Measurements from ENCODE around the gene AP2B1. TPM values are rescaled to one million over a fixed set of nuclear protein-coding genes. Genes with fewer than 3 reads are reported as not detected.

The AP2B1 gene
- total and polyA plus RNA-seq, 10 donors: 16.7 to 144 (median 90.7) TPM

DNA sequence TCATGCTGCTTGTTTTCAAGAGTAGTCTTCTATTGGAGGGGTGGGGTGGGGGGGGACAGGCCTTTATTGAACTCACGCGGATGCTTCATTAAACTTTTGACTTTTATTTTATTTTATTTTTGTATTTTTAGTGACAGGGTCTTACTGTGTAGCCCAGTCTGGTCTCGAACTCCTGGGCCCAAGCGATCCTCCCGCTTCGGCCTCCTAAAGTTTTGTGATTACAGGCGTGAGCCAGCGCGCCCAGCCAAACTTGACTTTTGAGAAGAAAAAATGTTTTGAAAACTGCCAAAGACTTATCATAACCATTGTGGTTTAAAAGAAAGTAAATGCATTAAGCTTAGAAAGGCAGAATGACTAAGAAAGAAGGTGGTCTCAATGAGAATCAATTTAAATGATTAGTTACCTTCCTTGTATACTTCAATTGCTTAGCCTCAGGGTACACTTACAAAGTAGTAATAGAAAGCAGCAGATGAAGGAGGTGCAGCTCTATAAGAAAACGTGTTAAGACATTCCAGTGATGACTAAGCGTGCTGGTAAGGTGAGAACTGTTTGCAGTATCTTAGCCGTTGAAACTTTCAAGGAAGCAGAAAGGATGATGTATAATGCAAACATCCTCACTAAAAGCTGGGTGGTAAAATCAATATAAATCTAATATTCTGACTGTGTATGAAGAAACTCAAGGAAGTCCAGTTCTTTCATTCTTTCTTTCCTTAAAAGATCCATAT is 1.2 kb downstream of the AP2B1 start:
- Histone ChIP-seq H3K9me3 (no peaks in the 10 kb centered on the region), H3K27me3 (replicated peaks in 1 of 7) (no peaks in the 10 kb centered on the region), H3K4me3 (peak overlapping the region; percentile 53 to 81 (median 65)), H3K4me1 (peaks cover 14 to 66% (median 35%) of the 10 kb centered on the region in 6 donors), H3K36me3 (peaks cover 0 to 10% (median 0%) of the 10 kb centered on the region in 6 donors), H3K27ac (peak overlapping the region in 3 of 8 donors; percentile 29 to 97 (median 97))
- 64 to 70% (median 69%) methylated on average over 12 of the region's 12 CpGs for WGBS, 5 donors
- intact Hi-C loops (cut with DNase I; ENCODE audit: low total_unique reads): no loop called here
- DNase-seq: no peak
- TF ChIP-seq POLR2AphosphoS5 (IDR thresholded peaks at IDR 0.05) (no peak), POLR2A (IDR thresholded peaks at IDR 0.05) (no peak)
- TF ChIP-seq, protein P1, sequence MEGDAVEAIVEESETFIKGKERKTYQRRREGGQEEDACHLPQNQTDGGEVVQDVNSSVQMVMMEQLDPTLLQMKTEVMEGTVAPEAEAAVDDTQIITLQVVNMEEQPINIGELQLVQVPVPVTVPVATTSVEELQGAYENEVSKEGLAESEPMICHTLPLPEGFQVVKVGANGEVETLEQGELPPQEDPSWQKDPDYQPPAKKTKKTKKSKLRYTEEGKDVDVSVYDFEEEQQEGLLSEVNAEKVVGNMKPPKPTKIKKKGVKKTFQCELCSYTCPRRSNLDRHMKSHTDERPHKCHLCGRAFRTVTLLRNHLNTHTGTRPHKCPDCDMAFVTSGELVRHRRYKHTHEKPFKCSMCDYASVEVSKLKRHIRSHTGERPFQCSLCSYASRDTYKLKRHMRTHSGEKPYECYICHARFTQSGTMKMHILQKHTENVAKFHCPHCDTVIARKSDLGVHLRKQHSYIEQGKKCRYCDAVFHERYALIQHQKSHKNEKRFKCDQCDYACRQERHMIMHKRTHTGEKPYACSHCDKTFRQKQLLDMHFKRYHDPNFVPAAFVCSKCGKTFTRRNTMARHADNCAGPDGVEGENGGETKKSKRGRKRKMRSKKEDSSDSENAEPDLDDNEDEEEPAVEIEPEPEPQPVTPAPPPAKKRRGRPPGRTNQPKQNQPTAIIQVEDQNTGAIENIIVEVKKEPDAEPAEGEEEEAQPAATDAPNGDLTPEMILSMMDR (IDR thresholded peaks at IDR 0.05 in 8 of 11, conservative IDR thresholded peaks at IDR 0.05 in 3 of 11): no peak

DNA sequence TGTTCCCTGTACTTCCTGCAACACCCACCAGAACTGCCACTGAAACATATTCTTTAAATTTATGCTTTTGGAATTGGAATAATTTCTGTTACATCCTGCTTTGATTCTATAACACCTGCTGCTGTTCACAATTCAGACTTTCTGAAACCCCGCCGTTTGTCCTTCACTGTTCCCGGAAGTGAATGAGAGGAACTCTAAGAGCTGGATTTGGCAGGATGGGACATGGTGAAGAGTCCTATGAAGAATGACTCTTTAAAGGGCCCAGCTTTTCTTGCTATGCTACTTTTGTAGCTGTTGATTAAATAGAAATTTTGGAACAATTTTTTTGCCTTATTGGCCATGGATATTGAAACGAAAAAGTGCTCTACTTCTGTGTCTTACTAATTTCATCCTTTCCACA is 8.9 kb downstream of the AP2B1 start:
- 73 to 81% (median 74%) methylated on average over 4 of the region's 4 CpGs for WGBS, 5 donors
- Histone ChIP-seq H3K36me3 (peaks cover 3 to 86% (median 64%) of the 10 kb centered on the region in 6 donors), H3K4me3 (no peak overlapping the region), H3K4me1 (peaks cover 0 to 40% (median 4%) of the 10 kb centered on the region in 6 donors), H3K9me3 (no peaks in the 10 kb centered on the region), H3K27ac (peak overlapping the region in 2 of 8 donors; percentile 7 to 18), H3K27me3 (replicated peaks in 1 of 7) (no peaks in the 10 kb centered on the region)
- no peak for DNase-seq
- intact Hi-C loops (cut with DNase I; ENCODE audit: low total_unique reads): no loop called here
- no peak for TF ChIP-seq POLR2AphosphoS5 (IDR thresholded peaks at IDR 0.05)

DNA sequence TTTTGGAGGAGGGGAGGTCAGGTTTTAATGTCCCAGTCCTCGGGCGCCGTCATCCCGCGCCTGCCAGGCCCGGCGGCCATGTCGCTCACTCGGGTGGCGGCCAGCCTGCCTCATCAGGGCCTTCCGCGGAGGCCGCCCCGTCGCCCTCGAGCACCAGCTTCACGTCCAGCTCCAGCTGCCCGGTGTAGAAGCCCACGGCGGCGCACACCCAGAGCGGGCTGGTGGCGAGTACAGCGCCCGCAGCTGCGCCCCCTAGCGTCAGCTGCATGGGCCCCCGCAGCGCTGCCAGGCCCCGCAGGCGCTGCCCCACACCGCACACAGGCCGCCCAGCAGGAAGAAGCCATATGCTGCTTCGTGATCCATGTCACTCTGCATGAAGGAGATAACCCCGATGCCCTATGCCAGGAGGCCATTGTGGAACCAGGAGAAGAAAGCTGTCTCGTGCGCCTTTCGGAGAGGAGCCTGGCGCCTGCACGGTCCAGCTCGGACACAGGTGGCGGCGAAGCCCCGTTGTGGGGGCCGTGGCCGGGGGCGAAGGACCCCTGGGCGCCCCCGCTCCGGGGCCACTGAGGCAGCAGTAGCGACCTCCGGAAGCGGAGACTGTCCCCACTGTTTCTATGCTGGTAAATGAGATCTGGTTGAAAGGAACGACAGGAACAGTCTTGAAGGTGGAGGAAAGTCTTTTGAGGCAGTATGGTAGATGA is 9.6 kb downstream of the AP2B1 start:
- no peaks in the 10 kb centered on the region for H3K27me3 ChIP-seq (replicated peaks in 1 of 7)
- H3K36me3 ChIP-seq: peaks cover 3 to 89% (median 69%) of the 10 kb centered on the region in 6 donors
- 90 to 95% (median 94%) methylated on average over 31 to 54 of the region's 54 CpGs for WGBS, 5 donors
- TF ChIP-seq, protein P1 (IDR thresholded peaks at IDR 0.05 in 8 of 11, conservative IDR thresholded peaks at IDR 0.05 in 3 of 11): no peak
- TF ChIP-seq POLR2AphosphoS5 (IDR thresholded peaks at IDR 0.05): peak in 1 of 3 donors; percentile 37
- H3K4me1 ChIP-seq: peaks cover 0 to 34% (median 4%) of the 10 kb centered on the region in 6 donors
- H3K4me3 ChIP-seq: no peak overlapping the region
- no peak for DNase-seq
- H3K9me3 ChIP-seq: no peaks in the 10 kb centered on the region
- peak overlapping the region in 2 of 8 donors; percentile 7 to 18 for H3K27ac ChIP-seq
- intact Hi-C loops (cut with DNase I; ENCODE audit: low total_unique reads): no loop called here

DNA sequence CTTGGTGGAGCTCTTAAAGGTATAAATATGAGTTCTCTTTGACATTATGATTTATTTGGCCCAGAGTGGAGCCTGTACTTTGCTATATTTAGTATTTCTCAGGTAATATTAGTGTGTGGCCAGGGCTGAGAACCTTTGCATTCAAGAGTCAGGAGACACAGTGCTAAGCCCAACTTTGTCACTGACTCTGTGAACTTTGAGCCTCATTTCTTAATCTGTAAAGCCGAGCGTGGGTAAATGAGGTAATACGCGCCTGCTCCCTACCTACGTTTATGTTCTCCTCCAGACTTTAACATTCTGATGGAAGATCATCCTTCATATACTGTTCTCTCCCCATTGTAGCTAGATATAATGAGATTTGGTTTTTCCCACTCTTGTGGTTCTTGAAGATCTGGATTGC is 10.5 kb downstream of the AP2B1 start:
- peaks cover 3 to 94% (median 78%) of the 10 kb centered on the region in 6 donors for H3K36me3 ChIP-seq
- 73 to 79% (median 76%) methylated on average over 5 of the region's 5 CpGs for WGBS, 5 donors

More for the DNA sequence above, 10.5 kb downstream of the AP2B1 start:
- Histone ChIP-seq H3K9me3 (no peaks in the 10 kb centered on the region), H3K27ac (no peak overlapping the region), H3K4me1 (peaks cover 0 to 24% (median 2%) of the 10 kb centered on the region in 6 donors), H3K4me3 (no peak overlapping the region), H3K27me3 (replicated peaks in 1 of 7) (no peaks in the 10 kb centered on the region)
- TF ChIP-seq POLR2AphosphoS5 (IDR thresholded peaks at IDR 0.05) (no peak), POLR2A (IDR thresholded peaks at IDR 0.05) (no peak)
- TF ChIP-seq, protein P1 (IDR thresholded peaks at IDR 0.05 in 8 of 11, conservative IDR thresholded peaks at IDR 0.05 in 3 of 11): no peak
- intact Hi-C loops (cut with DNase I; ENCODE audit: low total_unique reads): no loop called here
- DNase-seq: no peak

Measured in spleen (tissue), 11 donors.